HG03175 (cell line): Measurements from ENCODE around the gene PARS2.
A peak's percentile ranks its signal among the peaks of the same experiment; 100 is the strongest.

Experiments used
- ATAC-seq: cut with Tn5 transposase; IDR thresholded peaks from one replicate; pipeline ENCODE4 v1.9.1; 2021; ENCODE audit warnings: mild to moderate bottlenecking, moderate library complexity; ENCODE audit not compliant: unreplicated experiment

Gene PARS2

DNA sequence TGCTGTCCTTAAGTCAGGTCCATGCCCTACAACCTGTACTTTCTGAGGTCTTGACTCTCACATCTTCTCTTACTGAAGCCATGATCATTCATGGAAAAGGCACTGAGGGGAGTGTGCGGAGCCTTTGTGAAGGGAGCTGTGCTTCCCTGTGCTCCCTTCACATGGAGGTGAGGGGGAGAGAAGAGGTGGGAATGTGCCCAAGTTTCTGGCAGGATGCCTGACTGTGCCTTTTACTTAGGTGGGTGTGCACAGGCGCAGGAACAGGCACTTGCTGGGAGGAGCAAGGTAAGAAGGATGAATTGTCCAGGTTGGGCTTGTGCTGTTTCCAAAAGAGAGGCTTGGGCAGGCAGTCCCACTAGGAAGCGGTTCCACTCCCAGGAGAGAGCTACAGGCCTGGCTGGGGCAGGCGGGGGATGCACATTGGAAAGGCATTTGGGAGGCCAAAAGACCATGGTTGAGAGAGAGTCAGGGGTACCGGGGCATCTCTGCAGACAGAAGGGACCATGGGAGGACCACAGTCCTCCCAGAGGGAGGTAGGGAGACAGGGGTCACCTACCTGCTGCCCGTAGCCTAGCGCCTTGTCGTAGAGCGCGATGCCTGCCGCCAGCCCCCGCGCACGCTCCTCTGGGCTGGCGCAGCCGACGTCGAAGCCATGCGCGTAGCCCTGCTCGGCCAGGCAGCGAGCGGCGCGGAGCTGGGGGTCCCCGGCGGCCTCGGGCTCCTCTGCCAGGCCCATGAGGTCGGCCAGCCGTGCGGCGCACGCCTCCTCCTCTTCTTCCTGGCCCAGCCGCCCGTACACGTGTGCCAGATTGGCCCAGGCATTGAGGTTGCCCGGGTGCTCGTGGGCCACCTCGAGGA lies 35.9 kb upstream of the PARS2 start:
- no peak for ATAC-seq

DNA sequence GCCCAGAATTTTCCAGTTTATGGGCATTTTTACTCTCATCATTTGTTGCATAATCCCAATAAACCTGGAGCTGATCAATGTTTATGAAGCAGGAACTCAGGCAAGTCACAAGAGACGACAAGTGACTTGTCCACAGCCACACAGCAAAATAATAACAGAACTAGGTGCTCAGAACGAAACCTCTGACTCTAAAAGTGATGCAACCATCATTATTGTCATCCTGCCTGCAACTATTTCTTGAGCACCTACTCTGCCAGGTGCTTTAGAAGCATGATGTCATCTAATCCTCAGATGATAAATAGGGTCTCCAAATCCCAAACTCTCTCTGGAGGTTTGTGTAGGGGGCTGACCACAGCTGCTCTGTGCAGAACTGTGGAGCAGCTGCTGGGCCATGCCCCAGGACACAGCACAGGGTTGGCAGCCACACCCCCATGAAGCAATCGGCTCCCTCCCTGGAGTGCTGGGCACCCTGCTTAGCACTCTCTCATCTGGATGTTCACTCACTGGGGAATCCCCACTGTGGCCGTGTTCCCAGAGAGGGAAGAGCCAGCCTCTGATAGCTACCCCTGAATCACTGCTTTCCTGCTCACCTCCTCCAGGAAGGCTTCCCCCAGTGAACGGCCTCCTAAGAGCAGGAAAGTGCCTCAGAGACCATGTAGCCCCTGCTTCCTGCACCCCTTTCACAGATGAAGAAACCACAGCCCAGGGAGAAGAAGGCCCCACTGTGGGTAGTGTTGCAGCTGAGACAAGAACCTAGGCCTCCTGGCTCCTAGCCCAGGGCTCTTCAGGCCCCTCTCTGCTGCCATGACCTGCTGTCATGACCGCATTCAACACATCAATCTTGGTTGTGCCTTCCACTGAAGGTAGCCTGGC lies 34.7 kb upstream of the PARS2 start:
- peak; percentile 34 for ATAC-seq

DNA sequence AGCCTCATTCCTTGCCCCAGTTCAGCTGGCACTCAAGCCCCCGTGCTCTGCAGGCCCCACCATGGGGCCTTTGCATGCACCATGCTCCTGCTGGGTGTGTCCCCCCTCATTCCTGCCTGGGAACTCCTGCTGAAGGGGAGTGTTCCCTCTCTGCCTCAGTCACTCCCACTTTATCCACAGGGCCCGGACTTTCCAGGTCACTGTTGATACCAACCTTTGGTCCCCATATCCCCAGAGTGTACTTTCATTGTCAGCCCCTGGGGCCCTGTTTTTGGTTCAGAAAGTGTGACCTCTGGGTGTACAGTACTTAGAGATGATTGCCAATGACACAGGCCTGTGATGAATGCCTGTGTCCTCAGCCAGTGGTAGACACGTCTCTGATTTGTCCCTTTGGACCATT lies 33.9 kb upstream of the PARS2 start:
- ATAC-seq, result no peak

DNA sequence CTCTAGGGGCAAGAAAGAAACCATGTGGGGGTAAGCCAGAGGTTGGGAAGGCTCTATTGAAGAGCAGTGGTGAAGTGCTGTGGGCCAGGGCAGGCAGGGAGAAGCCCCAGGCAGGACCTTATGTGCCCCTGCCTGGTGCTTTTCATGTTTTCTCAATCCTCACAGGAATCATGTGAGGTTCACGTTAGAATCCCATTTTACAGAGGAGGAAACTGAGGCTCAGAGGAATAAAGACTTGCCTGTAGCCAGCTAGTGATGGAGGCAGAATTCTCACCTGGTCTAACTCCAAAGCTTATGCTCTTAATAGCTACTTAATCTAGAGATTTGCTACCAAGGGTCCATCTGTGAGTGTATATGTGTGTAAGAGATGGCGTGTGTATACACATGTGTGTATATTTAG lies 32.6 kb upstream of the PARS2 start:
- no peak for ATAC-seq

DNA sequence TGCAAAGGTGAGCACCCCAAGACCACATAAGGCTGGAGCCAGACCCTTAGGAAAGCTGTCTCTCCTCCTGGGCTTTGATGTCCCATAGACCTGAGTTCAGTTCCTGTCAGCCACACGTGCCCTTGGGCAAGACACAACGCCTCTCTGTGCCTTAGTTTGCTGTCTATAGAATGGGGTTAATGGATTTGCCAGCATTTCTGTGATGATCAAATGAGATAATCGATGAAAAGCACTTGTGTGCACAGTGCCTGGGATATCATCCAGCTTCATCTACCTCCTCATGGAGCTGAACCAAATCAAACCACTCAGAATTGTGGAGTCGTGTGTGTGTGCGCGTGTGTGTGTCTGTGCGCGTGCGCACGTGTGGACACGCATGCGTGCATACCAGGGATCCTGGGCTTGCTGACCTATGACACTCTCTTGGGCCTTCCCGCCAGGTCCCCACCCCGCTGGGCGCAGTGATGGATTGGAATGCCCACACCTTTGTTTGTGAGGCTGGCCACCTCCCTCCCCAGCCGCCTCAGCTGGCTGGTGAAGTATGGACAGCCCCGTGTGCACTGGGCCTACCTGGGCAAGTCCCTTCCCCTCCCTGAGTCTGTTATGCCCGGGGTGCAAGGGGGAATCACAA lies 31.6 kb upstream of the PARS2 start:
- no peak for ATAC-seq

DNA sequence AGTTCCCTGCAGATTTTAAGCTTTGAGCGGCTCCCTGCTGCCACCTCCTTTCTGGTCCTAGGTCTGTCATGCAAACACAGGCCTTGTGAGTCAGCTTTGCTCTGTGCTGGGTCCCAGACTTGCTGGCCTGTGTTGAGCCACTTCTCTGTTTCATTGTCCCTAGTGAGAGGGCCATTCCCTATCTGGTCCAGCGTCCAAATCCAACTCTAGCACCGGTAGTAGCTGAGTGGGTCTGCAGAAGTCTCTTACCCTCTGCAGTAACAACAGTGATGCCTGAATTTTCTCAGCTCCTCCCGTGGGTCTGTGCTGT lies 31.0 kb upstream of the PARS2 start:
- ATAC-seq, result no peak

DNA sequence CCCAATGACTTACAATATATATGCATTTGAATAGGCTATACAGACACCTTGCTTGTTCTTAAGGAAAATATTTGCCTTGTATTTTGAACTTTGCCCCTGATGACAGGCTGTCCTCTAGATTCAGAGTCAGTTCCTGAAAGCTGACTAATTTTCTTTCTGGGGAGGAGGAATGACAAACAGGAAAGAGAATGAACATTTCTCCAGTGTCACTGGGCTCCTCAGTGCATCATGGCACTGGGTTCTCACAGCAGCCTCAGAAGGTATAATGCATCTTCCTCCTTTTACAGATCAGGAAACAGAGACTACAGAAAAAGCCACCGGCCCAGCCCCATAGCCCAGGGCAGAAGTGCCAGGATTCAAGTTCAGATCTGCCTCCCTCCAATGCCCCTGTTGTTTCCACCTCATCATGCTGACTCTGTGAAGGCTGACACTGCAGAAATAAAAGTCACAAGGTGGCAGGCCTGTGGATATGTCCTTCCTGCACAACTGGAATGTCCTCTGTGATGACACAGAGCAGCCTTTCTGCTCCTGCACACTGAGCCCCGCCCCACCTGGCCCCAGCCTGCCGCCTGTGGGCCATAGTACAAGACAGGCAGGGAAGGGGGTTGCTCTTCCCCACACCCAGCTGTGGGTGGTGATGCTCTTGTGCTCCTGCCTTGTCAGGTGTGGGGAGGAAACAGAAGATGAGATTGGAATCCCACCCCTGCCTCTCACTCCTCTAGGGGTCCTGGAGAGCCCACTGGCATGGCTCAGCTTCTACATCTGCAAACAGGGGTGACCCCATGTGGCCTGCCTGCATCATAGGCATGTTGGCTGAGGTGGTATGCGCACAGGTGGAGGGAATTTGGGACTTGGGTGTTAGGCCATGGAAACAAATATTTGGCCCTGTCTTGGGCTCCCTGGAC lies 30.4 kb upstream of the PARS2 start:
- ATAC-seq, result no peak

DNA sequence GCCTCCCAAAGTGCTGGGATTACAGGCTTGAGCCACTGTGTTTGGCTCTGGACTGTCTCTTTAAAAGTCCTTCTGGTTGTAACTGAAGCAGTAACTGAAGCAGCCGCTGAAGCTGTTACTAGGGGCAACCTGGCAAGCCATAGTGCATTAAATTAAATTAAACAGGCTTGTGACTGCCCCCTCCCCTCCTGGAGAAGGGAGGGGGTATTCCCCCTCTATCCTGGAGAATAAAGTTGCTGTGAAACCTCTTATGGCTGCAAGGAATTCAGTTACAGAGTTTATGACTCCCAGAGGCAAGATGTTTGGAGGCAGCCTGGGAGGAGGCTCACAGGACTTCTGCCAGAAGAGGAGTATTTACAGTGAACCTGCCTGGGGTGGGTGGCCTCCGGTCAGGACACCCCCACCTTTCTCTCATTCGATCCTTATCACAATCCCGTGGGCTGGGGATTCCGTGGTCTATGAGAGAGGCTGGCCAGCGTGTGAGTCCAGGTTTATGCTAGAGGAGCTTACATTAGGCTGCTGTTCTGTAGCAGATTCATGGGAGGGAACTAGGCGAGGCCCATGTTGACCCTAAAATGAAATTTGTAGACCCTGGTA lies 28.5 kb upstream of the PARS2 start:
- no peak for ATAC-seq

DNA sequence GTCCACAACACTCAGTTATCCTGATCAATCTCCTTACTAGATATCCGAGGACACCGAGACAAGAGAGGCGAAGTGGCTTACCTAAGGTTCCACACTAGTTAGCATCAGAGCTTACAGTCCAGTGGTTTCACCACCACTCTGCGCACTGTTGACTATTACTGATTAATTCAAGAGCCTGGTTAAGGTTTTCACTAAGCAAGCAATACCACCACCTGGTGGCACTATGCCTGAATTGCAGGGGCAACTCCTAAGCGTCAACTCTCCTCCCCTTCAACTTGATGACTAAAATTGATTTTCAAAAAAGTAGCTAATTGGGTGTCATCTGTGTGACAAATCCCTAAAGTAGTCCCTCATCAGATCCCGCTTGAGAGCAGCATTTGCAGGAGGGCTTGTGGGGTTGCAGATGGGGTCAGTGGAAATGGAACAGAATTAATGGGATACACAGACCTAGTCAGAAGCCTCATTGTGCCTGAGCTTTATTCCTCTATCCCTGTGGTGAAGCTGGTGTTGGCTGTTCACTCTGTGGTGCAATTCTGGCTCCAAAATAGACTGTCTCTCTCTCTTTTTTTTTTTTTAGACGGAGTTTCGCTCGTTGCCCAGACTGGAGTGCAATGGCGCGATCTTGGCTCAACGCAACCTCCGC lies 27.7 kb upstream of the PARS2 start:
- no peak for ATAC-seq

DNA sequence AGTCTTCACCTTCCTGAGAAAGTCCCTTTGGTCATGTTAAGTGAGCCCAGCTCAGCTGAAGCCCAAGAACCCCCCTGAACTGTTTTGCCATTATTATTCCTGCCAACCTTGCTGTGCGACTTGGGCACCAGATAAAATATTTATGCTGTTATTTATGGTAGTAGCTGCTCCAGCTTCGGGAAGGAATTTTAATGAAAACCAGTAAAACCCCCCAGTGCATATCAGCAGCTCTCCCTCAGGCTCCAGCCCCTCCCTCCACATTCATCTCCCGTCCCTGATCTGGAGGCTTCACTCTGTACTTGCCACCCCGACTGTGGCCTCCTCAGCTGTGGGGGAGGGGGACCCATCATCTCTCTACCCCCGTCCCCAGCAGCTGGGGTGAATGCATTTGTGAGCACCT lies 24.1 kb upstream of the PARS2 start:
- ATAC-seq, result no peak

DNA sequence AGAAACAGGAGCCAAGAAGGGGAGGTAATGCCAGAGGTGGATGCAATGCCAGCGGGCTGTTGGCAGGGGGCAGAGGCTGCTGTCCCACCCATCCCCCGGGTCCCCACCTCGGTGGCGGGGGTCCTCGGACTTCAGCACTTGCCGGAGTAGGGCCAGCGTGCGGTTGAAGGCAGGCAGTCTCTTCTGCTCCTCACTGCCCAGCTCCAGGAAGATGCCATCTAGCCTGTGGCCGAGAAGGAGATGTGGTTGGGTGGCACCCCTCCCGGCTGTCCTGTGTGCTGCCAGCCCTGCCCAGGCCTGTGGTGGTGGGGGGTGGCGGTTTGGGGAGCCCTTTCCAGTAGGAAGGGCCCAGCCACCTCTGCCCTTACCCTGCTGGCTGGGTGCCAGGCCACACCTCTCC lies 23.3 kb upstream of the PARS2 start:
- no peak for ATAC-seq

DNA sequence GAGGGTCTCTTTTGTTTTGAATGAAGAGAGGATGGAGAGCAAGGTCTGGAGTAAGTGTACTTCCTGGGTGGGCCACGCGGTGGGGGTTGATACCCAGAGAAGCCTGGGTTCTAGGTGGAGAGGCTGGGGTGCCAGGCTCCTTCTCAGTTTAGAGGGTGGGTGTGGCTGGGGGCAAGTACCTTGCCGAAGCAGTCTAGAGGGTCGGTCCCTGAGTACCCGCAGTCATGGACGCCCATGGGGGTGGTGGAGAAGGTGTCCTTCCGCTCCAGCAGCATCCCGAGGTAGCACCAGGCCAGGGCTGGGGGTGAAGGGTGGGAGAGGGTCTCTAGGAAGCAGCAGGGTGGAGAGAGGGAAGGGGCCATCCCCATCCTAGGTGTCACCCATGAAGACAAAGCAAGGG lies 22.5 kb upstream of the PARS2 start:
- ATAC-seq, result no peak

DNA sequence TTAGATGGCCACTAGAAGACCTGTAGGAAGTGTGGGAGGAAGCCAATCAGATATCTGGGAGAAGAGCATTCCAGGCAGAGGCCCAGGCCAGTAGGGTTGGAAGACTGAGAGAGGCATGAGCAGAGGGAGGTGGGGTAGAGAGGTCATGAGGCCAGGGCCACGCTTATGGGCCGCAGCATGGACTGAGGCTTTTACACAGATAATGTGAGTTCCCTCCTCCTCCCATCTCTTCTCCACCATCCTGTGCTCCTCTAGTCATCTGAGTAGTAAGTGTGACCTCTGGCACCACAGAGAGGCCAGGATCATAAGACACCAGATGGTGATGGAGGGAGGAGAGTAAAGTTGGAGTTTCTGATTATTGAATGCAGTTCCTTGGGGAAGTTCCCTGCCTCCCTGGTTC lies 19.7 kb upstream of the PARS2 start:
- ATAC-seq, result no peak

DNA sequence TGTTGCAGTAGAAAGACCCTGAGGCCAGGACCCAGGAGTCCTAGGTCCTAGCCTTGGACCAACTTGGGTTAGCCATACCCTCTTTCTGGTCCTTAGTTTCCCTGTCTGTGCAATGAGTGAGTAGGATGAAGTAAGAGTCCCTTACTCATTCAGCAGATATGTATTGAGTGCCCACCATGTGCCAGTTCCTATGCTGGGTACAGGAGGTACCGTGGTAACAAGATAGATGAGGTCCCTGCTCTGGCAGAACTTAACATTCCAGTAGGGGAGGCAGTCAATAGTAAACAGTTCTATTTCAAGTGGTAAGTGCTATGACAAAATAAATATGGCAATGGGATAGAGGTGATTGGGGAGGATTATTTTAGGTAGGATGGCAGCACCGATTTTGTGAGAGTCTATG lies 18.3 kb upstream of the PARS2 start:
- ATAC-seq, result no peak

DNA sequence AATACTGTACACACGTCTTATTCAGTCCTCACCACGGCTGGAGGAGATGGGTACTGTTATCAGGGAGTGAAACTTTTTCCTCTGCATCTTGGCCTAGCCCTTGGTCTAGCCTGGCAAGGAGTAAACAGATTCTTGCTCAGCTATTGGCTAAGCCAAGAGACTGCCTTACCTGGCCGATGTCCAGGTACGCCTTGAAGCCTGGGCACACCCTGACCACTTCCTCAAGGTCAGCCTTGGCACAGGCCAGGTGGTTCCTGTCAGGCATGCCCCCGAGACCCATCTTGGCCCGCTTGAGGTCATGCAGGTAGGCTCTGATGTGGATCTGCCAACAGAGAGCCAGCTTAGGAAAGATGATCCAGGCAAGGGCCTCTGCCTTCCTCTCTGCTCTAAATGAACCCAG lies 17.8 kb upstream of the PARS2 start:
- no peak for ATAC-seq

DNA sequence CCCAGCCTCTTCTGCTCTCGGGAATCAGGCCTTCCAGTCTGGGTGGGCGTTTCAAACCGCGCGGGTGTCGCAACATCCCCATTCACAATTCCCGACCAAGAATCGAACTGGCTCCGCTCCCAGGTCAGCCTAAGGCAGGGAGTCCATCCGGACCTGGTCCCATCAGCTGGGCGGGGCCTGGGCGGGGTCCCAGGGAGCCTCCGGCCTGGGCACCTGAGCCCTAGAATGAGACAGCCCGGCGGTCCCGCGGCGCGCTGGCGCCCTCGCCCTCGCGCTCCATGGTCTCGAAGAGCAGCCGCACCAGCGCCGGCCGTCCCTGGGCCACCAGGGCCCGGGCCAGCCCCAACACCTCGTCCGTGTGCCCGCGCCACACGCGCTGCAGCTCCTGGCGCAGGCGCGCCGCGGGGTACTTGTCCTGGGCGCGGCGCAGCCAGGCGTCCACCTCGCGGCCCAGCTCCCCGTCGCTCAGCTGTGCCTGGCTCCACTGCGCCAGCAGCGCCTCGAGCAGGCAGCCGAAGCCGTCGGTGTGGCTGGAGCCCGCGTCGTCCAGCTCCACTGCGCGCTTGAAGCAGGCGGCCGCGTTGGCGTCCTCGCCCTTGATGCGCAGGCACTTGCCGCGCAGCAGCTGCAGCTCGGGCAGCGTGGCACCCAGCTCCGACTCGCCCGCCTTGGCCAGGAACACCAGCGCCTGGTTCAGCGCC lies 16.9 kb upstream of the PARS2 start:
- ATAC-seq, result no peak

DNA sequence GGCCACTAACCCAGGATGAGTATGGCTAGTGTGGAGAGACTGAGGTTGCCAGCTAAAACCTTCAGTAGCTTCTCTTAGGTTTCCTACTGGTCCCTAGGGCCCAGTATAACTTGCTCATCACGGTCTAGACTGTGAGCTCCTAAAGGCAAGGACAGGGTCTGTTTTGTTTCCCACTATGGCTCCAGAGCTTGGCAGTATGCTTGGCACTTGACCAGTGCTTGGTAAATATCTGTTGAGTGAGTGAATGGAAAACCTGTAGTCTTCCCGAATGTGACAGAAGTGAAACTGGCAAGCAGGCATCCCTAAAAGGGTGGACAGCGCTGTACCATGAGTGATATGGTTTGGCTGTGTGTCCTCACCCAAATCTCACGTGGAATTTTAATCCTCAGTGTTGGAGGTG lies 13.1 kb upstream of the PARS2 start:
- no peak for ATAC-seq

DNA sequence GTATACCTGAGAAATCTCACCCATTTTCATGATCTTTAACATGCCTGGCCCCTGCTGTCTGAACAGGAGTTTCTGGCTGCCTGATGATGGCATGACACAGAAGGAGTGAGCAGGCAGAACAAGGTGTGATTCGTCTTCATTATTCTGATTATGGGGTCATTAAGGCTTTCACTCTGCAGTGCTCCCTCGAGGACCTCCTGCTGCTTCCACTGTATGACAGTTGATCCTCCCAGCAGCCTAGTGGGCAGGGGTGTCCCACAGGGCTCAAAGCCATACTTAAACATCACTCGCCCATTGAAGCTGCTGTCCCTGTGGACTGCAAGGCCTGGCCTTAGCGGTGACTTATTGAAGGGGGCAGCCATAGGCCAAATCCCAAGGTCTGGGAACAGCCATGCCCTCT lies 12.7 kb upstream of the PARS2 start:
- ATAC-seq, result no peak
